SK-N-MC (cell line): ENCODE data around the gene PDRG1.

Experiments
- EZH2 ChIP-seq: fragments of 200-600 bp; sonication (generic); IDR thresholded peaks from one replicate; pipeline ENCODE4 v1.6.1; 2017; ENCODE audit warnings: antibody characterized with exemption
- FOXP2 ChIP-seq: optimal IDR thresholded peaks from 2 replicates; pipeline ENCODE3; 2011; ENCODE audit warnings: mild to moderate bottlenecking, moderate library complexity; ENCODE audit not compliant: insufficient read depth; ENCODE audit errors: extremely low read length, control extremely low read depth
- POLR2AphosphoS5 ChIP-seq: IDR thresholded peaks from 2 replicates; pipeline ENCODE4 v1.6.1; 2012; ENCODE audit warnings: mild to moderate bottlenecking, low read depth, low read length, borderline replicate concordance

GRCh38 chr20:31963889-31964288 lies 12.0 kb upstream of the PDRG1 start:
- no peak for TF ChIP-seq POLR2AphosphoS5
- no peak for TF ChIP-seq EZH2
- no peak for TF ChIP-seq FOXP2
